ENCODE measurements around the gene CCNL2. TPM values are rescaled to one million over a fixed set of nuclear protein-coding genes. Genes with fewer than 3 reads are reported as not detected.
A peak's percentile ranks its signal among the peaks of the same experiment; 100 is the strongest.
"Not testable (repeated sequence)": the region's sequence is repeated elsewhere in the genome, so short reads cannot be mapped to it uniquely, and the experiment has no call there.

CCNL2 gene
- 55.3 TPM for total RNA-seq

GRCh38 chr1:1399187-1399871 lies at the start of gene CCNL2:
CCNL2 (minus strand) TSS chr1:1399335; CDS start chr1:1399306, 29 bp downstream.
- Histone ChIP-seq H3K27ac (ENCODE audit: low read depth, low read length) (peak within 1 kb of the TSS; percentile 85), H3K4me3 (ENCODE audit: low read length in 3 of 3) (peak within 1 kb of the TSS; percentile 93 to 98 (median 96)), H3K36me3 (ENCODE audit: control insufficient read depth in 3 of 3, insufficient read depth in 3 of 3, low read length in 3 of 3) (peaks cover 46 to 51% (median 50%) of the 10 kb centered on the region in 3 donors), H3K27me3 (ENCODE audit: control insufficient read depth in 3 of 3, insufficient read depth in 3 of 3, low read length in 3 of 3) (no peaks in the 10 kb centered on the region), H3K9me3 (ENCODE audit: control insufficient read depth in 3 of 3, low read length in 3 of 3) (no peaks in the 10 kb centered on the region), H3K4me1 (ENCODE audit: control insufficient read depth in 3 of 3, insufficient read depth in 3 of 3, low read length in 3 of 3) (peaks cover 40 to 53% (median 45%) of the 10 kb centered on the region in 3 donors), H3K9ac (ENCODE audit: low read depth in 1 of 3, low read length in 3 of 3) (peak within 1 kb of the TSS; percentile 91 to 97 (median 93))

DNA sequence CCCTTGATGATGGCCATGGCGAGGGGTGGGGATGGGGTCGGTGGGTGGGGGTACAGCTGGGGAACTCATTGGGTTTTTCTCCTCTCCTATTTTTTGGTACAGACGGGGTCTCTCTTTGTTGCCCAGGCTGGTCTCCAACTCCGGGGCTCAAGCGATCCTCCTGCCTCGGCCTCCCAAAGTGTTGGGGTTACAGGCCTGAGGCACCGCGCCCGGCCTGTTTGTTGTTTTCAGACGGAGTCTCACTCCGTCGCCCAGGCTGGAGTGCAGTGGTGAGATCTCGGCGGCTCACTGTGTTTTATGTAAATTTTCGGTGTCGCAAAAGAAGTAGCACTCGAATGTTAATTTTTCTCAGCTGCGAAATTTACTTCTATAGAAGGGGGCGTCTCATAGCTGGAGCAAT lies 47.5 kb upstream of the CCNL2 start:
- not testable (repeated sequence) for H3K27me3 ChIP-seq (ENCODE audit: control insufficient read depth in 3 of 3, insufficient read depth in 3 of 3, low read length in 3 of 3); H3K27ac ChIP-seq (ENCODE audit: low read depth, low read length); H3K4me3 ChIP-seq (ENCODE audit: low read length in 3 of 3); H3K36me3 ChIP-seq (ENCODE audit: control insufficient read depth in 3 of 3, insufficient read depth in 3 of 3, low read length in 3 of 3); H3K9me3 ChIP-seq (ENCODE audit: control insufficient read depth in 3 of 3, low read length in 3 of 3); H3K4me1 ChIP-seq (ENCODE audit: control insufficient read depth in 3 of 3, insufficient read depth in 3 of 3, low read length in 3 of 3); H3K9ac ChIP-seq (ENCODE audit: low read depth in 1 of 3, low read length in 3 of 3)

GRCh38 chr1:1442069-1442770 lies 43.1 kb upstream of the CCNL2 start:
- Histone ChIP-seq H3K27me3 (ENCODE audit: control insufficient read depth in 3 of 3, insufficient read depth in 3 of 3, low read length in 3 of 3) (peaks cover 0 to 16% (median 5%) of the 10 kb centered on the region in 3 donors), H3K9me3 (ENCODE audit: control insufficient read depth in 3 of 3, low read length in 3 of 3) (no peaks in the 10 kb centered on the region), H3K9ac (ENCODE audit: low read depth in 1 of 3, low read length in 3 of 3) (peak overlapping the region in 1 of 3 donors; percentile 3), H3K36me3 (ENCODE audit: control insufficient read depth in 3 of 3, insufficient read depth in 3 of 3, low read length in 3 of 3) (no peaks in the 10 kb centered on the region), H3K4me1 (ENCODE audit: control insufficient read depth in 3 of 3, insufficient read depth in 3 of 3, low read length in 3 of 3) (peaks cover 13 to 18% (median 16%) of the 10 kb centered on the region in 3 donors), H3K4me3 (ENCODE audit: low read length in 3 of 3) (no peak overlapping the region), H3K27ac (ENCODE audit: low read depth, low read length) (no peak overlapping the region)

DNA sequence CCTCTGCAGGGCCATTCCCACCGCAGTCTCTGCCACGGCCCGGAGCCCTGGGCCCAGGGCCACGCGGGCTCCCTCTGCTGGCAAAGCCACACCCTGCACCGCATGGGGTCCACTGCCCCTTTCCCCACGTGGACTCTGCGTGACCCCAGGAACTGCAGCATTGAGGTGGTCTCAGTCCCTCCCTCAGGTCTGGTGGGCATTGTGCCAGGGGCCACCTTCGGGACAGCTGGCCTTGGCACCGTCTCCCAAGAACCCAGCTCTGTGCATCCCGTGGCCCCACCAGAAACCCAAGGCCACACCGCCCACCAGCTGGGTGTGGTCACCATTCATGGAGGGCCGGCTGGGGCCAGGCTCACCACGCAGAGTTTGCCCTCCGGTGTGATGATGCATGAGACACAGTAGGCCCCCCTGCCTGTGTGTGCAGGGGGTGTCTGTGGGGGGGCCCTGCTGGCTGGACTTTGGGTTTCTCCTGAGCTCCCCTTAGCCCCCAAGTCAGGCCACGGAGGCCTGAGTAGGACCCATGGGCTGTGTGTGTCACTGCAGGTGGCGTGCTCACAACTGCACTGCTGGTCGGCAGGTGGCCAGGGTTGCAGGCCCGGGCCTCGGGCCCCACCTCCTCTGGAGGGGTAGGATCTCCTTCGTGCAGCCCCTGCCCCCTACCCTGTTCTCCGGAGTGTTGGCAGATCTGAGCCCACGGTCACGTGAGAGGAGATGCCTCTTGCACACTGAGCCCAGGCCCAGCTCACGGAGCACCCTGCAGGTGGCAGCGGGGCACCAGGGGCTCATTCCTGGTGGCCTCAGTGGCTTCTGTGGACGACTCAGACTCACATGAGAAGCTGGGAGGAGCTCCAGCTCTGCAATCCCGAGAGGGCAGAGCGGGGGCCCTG lies 42.1 kb upstream of the CCNL2 start:
- peaks cover 0 to 26% (median 11%) of the 10 kb centered on the region in 3 donors for H3K27me3 ChIP-seq (ENCODE audit: control insufficient read depth in 3 of 3, insufficient read depth in 3 of 3, low read length in 3 of 3)

DNA sequence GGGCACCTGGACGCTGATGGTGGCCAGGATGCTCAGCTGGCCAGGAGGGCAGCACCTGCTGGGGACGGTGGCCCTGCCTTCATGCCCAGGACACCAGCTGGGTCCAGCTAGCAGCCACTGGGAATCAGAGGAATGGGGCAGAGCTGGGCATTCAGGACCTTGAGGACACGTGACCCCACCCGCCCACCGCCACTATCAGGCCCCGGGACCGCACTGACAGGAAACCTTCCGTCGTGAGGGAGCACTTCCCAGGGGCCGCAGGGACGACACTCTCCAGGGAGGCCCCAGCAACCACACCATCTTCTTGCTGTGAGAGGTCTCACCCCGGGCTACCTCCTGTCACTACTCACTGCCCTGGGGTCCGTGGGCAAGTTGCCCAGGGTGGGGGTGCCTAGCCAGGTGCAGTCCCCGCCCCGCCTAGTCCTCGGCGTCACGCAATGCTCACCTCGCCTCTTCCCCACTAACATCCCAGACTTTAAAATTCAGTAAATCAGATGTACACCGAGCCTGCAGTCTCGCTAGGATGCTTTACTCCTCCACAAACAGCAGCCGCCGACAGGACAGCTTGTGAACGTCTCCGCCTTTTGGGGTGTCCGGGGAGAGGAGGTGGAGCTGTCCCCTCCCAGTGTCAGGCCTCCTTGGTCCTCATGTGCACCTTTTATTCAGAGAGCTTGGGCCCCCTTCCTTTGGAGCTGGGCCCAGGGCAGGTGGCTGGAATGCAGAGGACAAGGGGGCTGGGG lies 41.3 kb upstream of the CCNL2 start:
- H3K4me1 ChIP-seq (ENCODE audit: control insufficient read depth in 3 of 3, insufficient read depth in 3 of 3, low read length in 3 of 3) = peaks cover 27 to 31% (median 29%) of the 10 kb centered on the region in 3 donors

More for the DNA sequence above, 42.1 kb upstream of the CCNL2 start:
- Histone ChIP-seq H3K4me1 (ENCODE audit: control insufficient read depth in 3 of 3, insufficient read depth in 3 of 3, low read length in 3 of 3) (peaks cover 23 to 26% (median 24%) of the 10 kb centered on the region in 3 donors), H3K9me3 (ENCODE audit: control insufficient read depth in 3 of 3, low read length in 3 of 3) (no peaks in the 10 kb centered on the region), H3K4me3 (ENCODE audit: low read length in 3 of 3) (peak overlapping the region in 1 of 3 donors; percentile 45), H3K27ac (ENCODE audit: low read depth, low read length) (no peak overlapping the region), H3K36me3 (ENCODE audit: control insufficient read depth in 3 of 3, insufficient read depth in 3 of 3, low read length in 3 of 3) (no peaks in the 10 kb centered on the region), H3K9ac (ENCODE audit: low read depth in 1 of 3, low read length in 3 of 3) (peak overlapping the region in 1 of 3 donors; percentile 50)

DNA sequence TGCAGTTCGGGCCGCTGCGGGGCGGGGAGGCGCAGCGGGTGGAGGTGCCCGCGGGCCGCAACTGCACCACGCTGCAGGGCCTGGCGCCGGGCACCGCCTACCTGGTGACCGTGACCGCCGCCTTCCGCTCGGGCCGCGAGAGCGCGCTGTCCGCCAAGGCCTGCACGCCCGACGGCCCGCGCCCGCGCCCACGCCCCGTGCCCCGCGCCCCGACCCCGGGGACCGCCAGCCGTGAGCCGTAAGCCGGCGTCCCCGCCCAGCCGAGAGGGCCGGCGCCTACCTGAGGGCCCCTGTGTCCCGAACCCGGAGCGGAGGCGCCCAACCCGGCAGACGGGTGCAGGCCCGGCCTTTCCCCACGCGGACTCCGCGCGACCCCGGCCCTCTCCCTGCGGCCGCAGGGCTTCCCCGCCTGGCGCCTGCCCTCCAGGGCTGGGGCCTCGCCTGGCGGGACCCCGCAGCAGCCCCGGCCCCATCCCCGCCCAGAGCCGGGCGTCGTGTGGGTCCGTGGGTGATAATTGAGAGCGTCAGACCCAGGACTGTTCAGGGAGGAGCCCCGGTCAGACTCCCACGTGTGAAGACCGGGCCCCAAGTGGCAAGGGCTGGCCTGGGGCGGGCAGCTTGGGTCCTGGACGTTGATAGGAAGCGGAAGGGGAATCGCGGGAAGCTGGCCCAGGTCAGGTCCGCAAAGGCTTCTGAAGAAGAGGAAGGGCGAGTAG lies 40.6 kb upstream of the CCNL2 start:
- H3K9ac ChIP-seq (ENCODE audit: low read depth in 1 of 3, low read length in 3 of 3) = no peak overlapping the region
- H3K27ac ChIP-seq (ENCODE audit: low read depth, low read length) = no peak overlapping the region
- H3K27me3 ChIP-seq (ENCODE audit: control insufficient read depth in 3 of 3, insufficient read depth in 3 of 3, low read length in 3 of 3) = peaks cover 0 to 36% (median 13%) of the 10 kb centered on the region in 3 donors
- no peaks in the 10 kb centered on the region for H3K9me3 ChIP-seq (ENCODE audit: control insufficient read depth in 3 of 3, low read length in 3 of 3)
- peaks cover 35 to 38% (median 36%) of the 10 kb centered on the region in 3 donors for H3K4me1 ChIP-seq (ENCODE audit: control insufficient read depth in 3 of 3, insufficient read depth in 3 of 3, low read length in 3 of 3)
- H3K4me3 ChIP-seq (ENCODE audit: low read length in 3 of 3) = no peak overlapping the region
- no peaks in the 10 kb centered on the region for H3K36me3 ChIP-seq (ENCODE audit: control insufficient read depth in 3 of 3, insufficient read depth in 3 of 3, low read length in 3 of 3)

More for the DNA sequence above, 41.3 kb upstream of the CCNL2 start:
- H3K9me3 ChIP-seq (ENCODE audit: control insufficient read depth in 3 of 3, low read length in 3 of 3) = no peaks in the 10 kb centered on the region
- no peak overlapping the region for H3K27ac ChIP-seq (ENCODE audit: low read depth, low read length)
- H3K27me3 ChIP-seq (ENCODE audit: control insufficient read depth in 3 of 3, insufficient read depth in 3 of 3, low read length in 3 of 3) = peaks cover 0 to 30% (median 13%) of the 10 kb centered on the region in 3 donors
- no peaks in the 10 kb centered on the region for H3K36me3 ChIP-seq (ENCODE audit: control insufficient read depth in 3 of 3, insufficient read depth in 3 of 3, low read length in 3 of 3)
- no peak overlapping the region for H3K4me3 ChIP-seq (ENCODE audit: low read length in 3 of 3)
- H3K9ac ChIP-seq (ENCODE audit: low read depth in 1 of 3, low read length in 3 of 3) = peak overlapping the region in 2 of 3 donors; percentile 33 to 50

DNA sequence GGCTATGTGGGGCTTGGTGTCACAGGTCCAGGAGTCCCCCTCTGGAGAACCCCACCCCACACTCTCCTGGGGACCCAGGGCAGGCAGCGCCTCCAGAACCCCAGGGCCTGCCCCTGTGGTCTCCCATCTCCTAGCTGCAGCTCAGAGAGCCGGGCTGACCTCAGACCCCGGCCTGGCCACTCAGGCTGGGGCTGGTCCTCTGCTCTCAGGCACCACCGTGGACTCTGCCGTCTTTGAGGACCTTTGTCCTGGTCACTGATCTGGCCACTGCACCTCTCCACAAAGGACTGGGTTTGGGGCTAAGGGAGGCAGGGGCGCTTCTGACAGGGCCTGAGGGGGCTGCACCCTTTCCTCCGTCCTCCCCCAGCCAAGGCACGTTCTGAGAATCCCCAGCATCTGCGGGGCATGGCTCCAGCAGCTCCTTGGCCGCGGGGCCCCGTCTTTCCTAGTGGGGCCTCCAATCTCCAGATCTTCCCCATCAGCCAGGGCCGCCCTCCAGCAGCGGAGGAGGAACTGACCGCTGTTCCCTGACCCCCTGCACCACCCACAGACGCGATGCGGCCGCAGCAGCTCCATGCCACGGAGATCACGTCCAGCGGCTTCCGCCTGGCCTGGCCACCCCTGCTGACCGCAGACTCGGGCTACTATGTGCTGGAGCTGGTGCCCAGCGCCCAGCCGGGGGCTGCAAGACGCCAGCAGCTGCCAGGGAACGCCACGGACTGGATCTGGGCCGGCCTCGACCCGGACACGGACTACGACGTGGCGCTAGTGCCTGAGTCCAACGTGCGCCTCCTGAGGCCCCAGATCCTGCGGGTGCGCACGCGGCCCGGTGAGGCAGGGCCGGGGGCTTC lies 39.6 kb upstream of the CCNL2 start:
- Histone ChIP-seq H3K27ac (ENCODE audit: low read depth, low read length) (no peak overlapping the region), H3K4me3 (ENCODE audit: low read length in 3 of 3) (no peak overlapping the region), H3K27me3 (ENCODE audit: control insufficient read depth in 3 of 3, insufficient read depth in 3 of 3, low read length in 3 of 3) (peaks cover 0 to 36% (median 13%) of the 10 kb centered on the region in 3 donors), H3K4me1 (ENCODE audit: control insufficient read depth in 3 of 3, insufficient read depth in 3 of 3, low read length in 3 of 3) (peaks cover 42 to 45% (median 44%) of the 10 kb centered on the region in 3 donors), H3K36me3 (ENCODE audit: control insufficient read depth in 3 of 3, insufficient read depth in 3 of 3, low read length in 3 of 3) (no peaks in the 10 kb centered on the region), H3K9me3 (ENCODE audit: control insufficient read depth in 3 of 3, low read length in 3 of 3) (no peaks in the 10 kb centered on the region), H3K9ac (ENCODE audit: low read depth in 1 of 3, low read length in 3 of 3) (no peak overlapping the region)

DNA sequence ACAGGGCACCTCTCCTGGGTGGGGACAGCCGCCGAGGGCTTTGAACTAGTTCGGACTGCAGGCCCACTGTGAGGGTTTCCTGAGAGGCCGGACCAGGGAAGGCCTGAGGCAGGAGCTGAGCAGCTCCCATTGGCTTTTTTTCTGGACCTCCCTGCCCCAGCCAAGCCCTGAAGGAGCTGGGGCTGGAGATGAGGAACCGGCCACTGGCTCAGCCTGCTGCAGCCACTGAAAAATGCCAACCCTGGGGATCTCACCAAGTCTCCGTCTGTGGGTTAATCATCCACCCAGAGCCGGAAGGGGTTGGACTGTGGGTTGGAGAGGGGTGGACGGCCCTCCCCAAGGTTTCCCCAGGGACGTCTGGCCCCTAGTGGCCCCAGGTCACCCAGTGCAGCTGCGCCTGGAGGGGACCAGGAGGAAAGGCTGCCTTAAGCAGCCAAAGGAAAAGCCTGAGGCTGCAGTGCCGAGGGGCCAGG lies 38.8 kb upstream of the CCNL2 start:
- Histone ChIP-seq H3K36me3 (ENCODE audit: control insufficient read depth in 3 of 3, insufficient read depth in 3 of 3, low read length in 3 of 3) (no peaks in the 10 kb centered on the region), H3K4me3 (ENCODE audit: low read length in 3 of 3) (no peak overlapping the region), H3K9me3 (ENCODE audit: control insufficient read depth in 3 of 3, low read length in 3 of 3) (no peaks in the 10 kb centered on the region), H3K27me3 (ENCODE audit: control insufficient read depth in 3 of 3, insufficient read depth in 3 of 3, low read length in 3 of 3) (peaks cover 0 to 36% (median 13%) of the 10 kb centered on the region in 3 donors), H3K9ac (ENCODE audit: low read depth in 1 of 3, low read length in 3 of 3) (peak overlapping the region in 1 of 3 donors; percentile 8), H3K4me1 (ENCODE audit: control insufficient read depth in 3 of 3, insufficient read depth in 3 of 3, low read length in 3 of 3) (peaks cover 50 to 52% (median 52%) of the 10 kb centered on the region in 3 donors), H3K27ac (ENCODE audit: low read depth, low read length) (no peak overlapping the region)

Data from skeletal muscle tissue (tissue), 4 donors.